AG09309 (cell line): ENCODE data around the gene HMX1.

Source experiments
- DNase-seq: peaks from one replicate; pipeline ENCODE4 v3.0.0-alpha.2; 2010; ENCODE audit warnings: low read depth
- H3K4me3 ChIP-seq: 2 replicates; pipeline ENCODE4 v1.5.1; 2011; ENCODE audit warnings: mild to moderate bottlenecking, low read depth, low read length, moderate library complexity; ENCODE audit not compliant: control insufficient read depth
- TF ChIP-seq, protein P1 (sequence below): IDR thresholded peaks from 2 replicates; pipeline ENCODE4 v1.5.1; 2011; ENCODE audit warnings: mild to moderate bottlenecking, low read depth, low read length, inconsistent platforms; ENCODE audit not compliant: insufficient read depth, control insufficient read depth; ENCODE audit errors: missing control alignments

HMX1 gene

DNA sequence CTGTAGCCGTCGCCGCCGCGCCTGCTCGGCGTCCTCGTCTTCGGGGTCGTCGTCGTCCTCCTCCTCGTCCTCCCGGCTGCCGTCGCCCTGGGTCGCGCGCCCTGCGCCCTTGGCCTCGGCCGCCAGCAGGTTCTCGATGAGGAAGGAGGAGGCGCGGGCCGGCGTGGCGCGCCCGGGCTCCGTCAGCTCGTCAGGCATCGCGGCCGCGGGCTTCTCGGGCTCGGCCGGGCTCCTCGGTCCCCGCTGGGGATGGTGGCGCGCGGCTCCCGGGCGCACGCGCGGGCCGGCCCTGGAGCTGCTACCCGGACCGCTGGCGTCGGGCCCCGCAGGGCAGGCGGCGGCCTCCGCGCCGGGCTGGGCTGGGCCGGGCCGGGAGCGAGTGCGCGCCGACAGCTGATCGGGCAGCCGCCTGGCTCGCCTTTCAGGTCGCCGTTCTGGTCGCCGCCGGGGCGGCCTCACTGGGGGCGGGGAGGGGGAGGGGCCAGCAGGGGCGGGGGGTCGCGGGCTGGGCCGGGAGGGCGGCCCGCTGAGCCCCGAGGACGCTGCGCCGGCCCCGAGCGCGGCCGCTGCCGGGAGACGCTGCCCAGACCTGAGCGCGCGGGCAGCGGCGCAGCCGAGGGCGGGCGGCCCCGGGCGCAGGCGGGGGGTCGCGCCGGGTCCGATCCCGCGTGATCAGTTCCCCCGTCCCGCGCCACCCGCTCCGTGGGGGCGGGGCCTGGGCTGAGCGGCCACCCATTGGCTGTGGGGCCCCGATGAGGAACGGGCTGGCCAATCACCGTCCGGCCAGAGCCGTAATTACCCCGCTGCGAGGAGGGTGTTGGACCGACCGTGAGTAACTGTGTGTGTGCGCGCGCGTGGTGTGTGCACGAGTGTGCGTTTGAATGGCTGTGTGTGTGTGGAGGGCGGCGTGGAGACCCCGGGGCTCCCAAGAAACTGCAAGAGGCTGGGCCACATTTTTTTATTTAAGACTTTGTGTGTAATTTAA is at the start of gene HMX1:
TSS of gene HMX1 (minus strand) at position 423 of the 985 bp plus-strand sequence. CDS start at position 198, 225 bp downstream.
- no peak for DNase-seq
- TF ChIP-seq, protein P1, sequence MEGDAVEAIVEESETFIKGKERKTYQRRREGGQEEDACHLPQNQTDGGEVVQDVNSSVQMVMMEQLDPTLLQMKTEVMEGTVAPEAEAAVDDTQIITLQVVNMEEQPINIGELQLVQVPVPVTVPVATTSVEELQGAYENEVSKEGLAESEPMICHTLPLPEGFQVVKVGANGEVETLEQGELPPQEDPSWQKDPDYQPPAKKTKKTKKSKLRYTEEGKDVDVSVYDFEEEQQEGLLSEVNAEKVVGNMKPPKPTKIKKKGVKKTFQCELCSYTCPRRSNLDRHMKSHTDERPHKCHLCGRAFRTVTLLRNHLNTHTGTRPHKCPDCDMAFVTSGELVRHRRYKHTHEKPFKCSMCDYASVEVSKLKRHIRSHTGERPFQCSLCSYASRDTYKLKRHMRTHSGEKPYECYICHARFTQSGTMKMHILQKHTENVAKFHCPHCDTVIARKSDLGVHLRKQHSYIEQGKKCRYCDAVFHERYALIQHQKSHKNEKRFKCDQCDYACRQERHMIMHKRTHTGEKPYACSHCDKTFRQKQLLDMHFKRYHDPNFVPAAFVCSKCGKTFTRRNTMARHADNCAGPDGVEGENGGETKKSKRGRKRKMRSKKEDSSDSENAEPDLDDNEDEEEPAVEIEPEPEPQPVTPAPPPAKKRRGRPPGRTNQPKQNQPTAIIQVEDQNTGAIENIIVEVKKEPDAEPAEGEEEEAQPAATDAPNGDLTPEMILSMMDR, result no peak
- H3K4me3 ChIP-seq, result no peak within 1 kb of the TSS

DNA sequence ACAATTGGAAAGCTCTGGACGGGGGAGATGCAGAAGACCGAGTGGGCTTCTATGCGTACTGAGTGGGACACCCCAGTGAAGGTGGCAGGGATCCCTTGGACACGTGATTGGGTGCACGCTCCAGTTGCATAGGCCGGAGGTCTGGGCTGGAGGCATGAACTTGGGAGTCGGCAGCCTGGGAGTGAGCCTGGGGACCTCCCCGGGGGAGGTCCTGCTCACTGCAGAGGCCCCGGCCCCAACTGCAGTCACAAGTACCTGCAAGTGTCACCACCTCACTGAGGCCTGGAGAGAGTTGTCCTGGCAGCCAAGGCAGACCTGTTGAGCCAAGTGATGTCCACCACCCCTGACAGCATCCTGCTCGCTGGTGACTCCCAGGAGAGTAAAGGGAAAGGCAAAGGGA is 49.3 kb upstream of the HMX1 start:
- TF ChIP-seq, protein P1, result no peak
- H3K4me3 ChIP-seq, result no peak overlapping the region
- DNase-seq, result no peak

DNA sequence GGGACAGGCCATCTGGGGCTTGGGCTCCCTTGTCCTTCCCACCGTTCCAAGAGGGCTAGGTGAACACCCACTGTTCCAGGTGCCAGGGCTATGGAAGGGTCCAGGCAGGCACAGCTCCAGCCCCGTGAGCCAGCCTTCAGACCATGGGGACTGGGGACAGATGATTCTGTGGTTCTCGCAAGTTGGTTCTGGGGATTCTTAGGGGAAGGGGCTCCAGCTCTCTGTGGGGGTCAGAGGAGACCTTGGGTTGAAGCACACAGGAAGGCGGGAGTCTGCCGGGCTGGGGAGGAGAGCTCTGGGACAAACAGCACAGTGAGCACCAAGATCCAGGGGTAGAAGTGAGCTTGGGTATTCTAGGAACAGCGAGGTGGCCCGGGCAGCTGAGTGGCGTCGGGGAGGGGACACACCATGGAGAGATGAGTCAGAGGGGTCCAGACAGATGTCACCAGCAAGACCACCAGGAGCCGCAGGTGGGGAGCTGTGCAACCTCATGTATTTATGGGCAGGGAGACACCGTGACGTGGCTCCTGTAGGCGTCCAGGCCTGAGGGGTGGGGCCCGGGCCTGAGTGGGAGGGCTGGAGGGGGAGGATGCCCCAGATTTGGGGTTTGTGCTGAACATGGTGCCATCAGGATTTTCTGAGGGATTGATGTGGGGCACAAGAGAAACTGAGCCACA is 48.8 kb upstream of the HMX1 start:
- TF ChIP-seq, protein P1, result no peak
- H3K4me3 ChIP-seq, result no peak overlapping the region
- DNase-seq, result no peak

DNA sequence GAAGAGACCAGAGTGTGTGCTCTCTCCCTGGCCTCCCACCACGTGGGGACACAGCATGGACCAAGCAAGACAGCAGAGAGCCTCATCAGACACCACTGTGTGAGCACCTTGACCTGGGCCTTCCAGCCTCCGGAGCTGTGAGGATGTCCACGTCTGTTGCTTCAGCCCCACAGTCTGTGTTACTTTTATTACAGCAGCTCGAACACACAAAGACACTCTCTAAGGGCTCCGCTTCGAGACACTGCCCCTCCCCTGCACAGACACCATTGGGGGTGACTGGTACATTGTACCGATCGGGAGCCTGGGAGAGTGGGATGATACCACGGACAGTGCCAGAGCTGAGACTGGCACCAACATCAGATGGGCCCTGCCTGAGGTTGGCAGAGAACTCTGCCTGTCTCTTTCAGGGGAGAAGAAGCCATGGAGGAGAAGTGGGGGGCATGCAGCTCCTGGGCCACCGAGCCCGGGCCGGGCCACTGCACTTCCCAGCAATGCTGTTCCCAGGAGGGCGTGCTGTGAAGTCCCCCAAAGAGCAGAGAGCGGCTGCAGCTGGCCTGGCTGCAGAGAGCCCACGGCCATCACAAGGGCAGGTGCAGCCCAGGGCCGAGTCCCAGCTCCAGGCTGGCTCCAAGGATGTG is 48.1 kb upstream of the HMX1 start:
- TF ChIP-seq, protein P1, result no peak
- H3K4me3 ChIP-seq, result no peak overlapping the region
- DNase-seq, result no peak

DNA sequence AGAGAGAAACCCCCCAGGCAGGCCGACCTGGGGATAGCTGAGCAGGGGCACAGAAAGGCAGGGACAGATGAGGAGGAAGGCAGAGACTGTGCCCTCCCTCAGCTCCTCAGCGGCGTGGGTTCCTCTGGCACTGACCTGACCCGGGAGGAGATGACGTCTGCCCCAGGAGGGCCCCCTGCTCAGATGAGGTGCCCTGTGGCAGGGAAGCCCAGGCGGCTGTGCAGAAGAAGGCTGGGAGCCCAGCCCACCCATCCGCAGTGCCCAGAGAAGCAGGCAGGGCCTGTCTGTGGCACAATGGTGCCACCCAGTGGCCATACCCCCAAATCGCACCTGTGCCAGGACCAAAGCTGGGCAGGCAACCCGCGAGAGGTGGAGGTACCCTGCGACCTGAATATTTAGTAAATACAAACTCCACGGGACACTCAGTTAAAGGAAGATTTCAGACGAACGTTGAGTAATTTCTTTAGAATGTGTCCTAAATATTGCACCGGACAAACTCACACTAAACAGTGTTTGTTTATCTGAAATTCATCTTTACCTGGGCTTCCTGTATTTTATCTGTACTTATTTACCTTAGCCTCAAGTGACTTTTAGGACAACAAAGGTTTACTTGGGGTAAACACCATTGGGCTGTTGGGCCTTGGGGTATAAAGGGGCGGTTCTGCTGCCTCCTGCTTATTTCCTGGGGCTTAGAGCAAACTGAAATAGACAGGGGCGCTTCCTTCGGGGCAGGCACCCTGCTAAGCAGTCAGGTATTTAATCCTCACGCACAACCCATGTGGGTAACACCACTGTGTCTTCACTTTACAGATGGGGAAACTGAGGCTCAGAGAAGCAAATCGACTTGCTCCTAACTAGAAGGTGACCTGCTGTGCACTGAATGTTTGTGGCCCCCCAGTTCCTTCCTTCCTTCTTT is 46.5 kb upstream of the HMX1 start:
- no peak for DNase-seq
- TF ChIP-seq, protein P1, result peak; percentile 87
- no peak overlapping the region for H3K4me3 ChIP-seq
